Cardiac septum (tissue), 1 donor: ENCODE results near the gene WNT3A. TPM values are rescaled to one million over a fixed set of nuclear protein-coding genes. Genes with fewer than 3 reads are reported as not detected.

ENCODE experiments used
- DNase-seq: peaks from one replicate; pipeline ENCODE4 v3.0.0-alpha.2; 2020; ENCODE audit warnings: low spot score
- intact Hi-C: fragments of 100-400 bp; cut with DNase I; formaldehyde crosslinking; loops from one replicate; pipeline ENCODE4 v1.14.0; 2022
- total RNA-seq: library from RNA; stranded (reverse); fragmentation: NEBNext Ultra II Directional; extraction: Animal tissue kit (Norgen Biotek cat#: 25700); gene quantifications from one replicate; pipeline ENCODE4 v1.2.1, GENCODE V29; 2021
- donor health status: DM: no; HTN: no; CAD: no.

The WNT3A gene
- total RNA-seq, 1 donor from 2014 or later, result not detected

DNA sequence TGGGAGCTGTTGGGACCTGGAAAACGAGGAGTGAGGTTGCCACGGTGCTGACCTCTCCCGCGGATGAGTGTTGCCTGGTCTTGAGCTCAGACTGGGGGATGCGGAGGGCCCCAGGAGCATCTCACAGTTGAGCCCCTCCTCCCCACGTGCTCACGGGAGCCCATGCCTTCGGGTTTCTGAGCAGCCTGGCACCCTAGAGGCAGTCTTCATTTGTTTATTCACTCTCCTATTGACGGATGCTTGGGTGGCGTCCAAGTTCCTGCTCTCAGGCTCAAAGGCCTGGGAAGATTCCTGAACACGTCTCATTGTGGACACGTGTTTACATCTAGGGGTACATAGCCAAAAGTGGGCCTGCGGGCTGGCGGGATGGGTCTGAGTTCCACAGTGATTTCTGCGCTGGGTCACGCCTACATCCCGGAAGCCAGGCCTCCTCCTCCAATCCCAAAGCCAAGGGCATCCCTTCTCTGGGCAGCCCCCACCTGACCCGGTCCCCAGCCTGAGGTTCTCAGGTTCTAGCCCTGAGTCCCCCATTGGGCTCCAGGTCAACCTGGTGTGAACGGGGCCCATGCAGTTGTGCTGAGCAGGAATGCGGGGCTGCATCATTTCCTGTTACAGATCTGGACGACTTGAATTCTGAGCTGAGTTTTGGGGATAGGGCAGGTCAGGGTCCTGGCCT lies 14.7 kb downstream of the WNT3A start:
- DNase-seq, result peak; percentile 68
- intact Hi-C loops, result no loop called here

DNA sequence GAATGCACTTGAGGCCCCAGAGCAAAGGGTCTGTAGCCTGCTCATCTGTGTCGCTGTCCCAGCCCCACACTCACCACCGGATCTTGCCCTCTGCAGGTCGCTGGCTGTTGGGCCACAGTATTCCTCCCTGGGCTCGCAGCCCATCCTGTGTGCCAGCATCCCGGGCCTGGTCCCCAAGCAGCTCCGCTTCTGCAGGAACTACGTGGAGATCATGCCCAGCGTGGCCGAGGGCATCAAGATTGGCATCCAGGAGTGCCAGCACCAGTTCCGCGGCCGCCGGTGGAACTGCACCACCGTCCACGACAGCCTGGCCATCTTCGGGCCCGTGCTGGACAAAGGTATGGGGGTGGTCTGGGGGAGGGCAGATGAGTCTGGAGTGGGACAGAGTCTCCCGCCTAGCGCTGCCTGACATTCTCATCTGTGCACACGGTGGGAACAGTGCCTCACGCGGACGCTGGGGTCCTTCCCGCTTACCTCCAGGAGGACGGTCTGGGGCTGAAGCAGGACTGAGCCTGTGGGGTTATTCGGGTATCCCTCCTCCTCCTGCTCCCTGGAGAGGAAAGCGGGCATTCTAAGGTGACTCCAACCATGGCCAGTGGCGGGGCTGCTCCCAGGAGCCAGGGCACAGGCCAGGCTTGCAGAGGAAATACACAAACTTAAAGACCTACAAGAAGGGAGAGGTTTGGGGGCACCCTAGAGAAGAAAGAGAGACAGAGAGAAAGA lies 15.9 kb downstream of the WNT3A start:
- peak; percentile 71 for DNase-seq
- intact Hi-C loops, result no loop called here

DNA sequence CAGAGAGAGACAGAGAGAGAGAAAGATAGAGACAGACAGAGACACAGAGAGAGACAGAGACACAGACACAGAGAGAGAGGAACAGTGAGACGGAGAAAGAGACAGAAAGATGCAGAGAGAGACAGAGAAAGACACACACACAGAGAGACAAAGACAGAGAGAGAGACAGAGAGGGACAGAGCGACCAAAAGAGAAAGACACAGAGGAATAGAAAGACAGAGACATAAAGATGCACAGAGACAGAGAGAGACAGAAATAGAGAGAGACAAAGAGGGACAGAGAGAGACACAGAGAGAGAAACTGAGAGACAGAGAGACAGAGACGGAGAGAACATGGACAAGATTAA lies 16.5 kb downstream of the WNT3A start:
- intact Hi-C loops, result no loop called here
- no peak for DNase-seq

DNA sequence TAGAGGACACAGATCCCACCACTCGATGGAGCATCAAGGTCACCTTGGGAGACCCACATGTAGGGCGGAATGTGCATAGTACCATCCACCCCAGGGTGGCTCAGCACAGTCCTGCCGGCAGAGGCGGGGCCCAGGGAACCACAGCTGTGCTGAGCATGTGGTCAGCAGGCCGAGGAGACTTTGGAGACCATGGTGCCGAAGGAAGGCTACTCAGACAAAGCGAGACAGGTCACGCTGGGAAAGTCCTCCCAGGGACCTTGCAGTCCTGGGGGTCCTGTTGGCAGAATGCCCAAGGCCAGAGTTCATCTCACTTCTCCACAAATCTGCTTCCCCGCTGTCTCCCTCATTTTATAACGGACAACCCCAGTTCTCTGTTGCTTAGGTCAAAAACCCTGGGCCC lies 22.5 kb downstream of the WNT3A start:
- intact Hi-C loops, result no loop called here
- DNase-seq, result peak; percentile 55

DNA sequence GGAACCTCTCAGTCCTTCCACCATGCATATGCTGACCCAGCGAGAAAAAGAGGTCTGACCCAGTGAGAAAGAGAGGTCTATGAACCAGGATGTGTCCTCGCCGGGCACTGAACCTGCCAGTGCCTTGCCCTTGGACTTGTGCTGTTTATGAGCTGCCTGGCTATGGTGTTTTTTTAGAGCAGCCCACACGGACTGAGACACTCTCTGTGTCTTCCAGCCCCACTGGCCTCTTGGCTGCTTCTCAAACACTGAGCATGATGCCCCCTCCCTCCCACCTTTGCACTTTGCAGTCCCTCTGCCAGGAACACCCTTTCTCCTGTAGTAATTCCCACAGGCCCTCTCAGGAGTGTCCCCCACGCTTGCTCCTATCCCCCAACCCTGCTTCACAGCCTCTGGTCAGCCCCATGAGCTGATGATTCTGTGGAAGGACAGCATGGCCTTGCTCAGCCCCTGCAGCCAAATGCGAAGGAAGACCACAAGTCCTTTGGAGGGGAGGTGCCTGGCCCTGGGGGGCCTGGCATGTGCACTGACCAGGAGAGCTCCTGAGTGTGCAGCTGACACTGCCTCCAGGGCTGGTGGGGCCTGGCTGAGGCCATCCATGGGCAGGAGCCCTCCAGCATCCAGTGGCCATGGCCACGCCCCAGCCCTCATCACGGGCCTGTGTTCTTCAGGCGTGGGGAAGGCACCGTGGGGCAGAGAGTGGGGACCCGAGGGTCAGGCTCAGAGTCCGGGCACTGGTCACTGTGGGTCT lies 23.8 kb downstream of the WNT3A start:
- DNase-seq, result peak; percentile 53
- intact Hi-C loops, result no loop called here

DNA sequence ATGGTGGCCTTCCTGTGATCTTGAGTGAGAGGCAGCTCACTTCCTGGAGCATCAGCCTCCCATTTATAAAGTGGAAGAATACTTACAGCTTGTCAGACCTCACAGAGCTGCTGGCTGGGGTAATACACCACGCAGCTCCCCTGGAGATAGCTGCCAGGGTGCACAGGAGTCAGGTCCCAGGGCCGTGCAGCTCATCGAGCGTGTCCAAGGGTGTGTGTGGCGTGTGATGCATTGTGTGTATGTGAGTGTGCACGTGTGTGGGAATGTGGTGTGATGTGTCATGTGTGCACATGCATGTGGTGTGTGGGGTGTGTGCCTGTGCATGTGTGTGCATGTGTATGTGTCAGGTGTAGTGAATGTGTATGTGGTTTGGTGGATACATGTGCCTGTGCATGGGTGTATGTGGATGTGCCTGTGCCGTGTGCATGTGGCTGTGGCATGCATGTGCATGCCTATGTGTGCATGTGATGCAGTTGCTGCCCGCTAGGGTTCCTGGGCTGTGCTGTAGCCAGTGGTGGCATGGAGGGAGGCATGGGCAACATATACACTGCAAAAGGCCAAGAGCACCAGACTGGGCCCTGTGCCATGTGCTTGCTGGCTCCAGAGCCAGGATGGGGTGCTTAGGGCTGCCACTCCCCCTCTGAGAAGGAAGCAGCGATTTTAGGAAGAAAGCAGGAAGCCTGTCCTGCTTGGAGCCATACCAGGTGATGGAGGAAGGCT lies 24.6 kb downstream of the WNT3A start:
- no peak for DNase-seq
- intact Hi-C loops, result no loop called here

DNA sequence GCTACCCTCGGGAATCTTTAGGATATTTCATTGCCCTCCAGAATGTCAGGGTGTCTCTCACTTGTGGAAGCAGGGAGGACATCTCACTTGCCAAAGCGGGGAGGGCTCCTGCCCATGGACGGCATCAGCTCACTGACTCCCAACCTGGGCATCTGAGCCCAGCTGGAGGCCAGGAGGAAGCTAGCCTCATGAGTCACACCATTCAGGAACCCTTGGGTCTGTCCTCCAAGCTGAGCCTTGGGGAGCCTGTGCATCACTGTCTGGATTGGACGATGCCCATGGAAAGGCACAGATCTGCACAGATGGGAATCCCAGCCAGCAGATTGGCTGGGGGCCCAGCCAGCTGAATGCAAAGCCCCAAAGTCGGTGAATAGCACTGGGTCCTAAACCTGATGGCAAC lies 25.2 kb downstream of the WNT3A start:
- intact Hi-C loops, result no loop called here
- DNase-seq, result peak; percentile 71

DNA sequence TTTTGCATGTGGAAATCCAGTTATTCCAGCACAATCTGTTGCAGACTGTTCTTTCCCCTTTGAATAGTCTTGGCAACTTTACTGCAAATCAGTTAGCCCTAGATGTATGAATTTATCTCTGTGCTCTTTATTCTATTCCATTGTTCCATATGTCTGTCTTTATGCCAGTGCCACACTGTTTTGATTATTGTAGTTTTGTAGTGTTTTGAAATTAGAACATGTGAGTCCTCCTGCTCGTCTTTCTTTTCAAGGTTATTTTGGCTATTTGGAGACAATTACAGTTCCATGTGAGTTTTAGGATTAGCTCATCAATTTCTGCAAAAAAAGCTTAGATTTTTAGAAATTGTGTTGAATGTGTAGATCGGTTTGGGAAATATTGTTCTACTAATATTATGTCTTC lies 26.6 kb downstream of the WNT3A start:
- intact Hi-C loops, result no loop called here
- DNase-seq, result no peak

DNA sequence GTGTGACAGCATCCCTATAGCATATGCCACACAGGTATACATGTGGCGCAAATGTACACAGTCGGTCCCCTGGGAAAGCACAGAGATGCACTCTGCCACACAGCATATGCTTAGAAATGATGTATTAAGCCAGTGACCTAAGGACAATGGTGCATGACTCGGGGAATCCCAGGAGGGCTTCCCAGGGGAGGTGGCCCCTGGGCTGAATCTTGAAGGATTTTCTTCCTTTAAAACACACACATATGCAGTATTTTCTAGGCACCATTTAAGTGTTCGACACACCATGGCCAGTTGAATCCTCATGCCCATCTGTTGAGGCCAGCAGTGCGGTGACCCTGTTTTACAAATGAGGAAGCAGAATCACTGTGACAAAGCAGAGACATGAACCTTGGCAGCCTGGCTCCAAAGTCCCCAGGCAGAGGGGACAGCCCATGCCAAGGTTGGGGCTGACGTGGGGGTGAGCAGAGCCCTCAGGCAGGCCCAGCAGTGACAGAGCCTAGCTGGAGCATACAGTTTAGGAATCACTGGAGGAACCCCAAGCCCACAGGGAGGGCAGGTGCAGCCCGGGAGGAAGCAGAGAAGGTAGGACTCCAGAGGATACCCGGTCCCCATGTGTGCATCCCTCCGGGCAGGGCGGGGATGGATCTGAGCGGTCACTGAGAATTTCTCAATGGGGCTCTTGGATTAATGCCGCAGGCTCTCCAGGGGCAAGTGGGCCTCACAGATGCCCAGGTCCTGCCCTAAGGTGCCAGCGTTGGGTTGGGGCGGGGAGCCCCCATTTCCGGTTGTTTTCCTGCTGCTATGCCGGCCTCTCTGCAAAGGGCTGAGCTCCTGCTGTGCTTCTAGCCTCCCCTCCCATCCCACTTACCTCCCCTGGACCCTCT lies 28.4 kb downstream of the WNT3A start:
- peak; percentile 68 for DNase-seq
- intact Hi-C loops, result no loop called here

DNA sequence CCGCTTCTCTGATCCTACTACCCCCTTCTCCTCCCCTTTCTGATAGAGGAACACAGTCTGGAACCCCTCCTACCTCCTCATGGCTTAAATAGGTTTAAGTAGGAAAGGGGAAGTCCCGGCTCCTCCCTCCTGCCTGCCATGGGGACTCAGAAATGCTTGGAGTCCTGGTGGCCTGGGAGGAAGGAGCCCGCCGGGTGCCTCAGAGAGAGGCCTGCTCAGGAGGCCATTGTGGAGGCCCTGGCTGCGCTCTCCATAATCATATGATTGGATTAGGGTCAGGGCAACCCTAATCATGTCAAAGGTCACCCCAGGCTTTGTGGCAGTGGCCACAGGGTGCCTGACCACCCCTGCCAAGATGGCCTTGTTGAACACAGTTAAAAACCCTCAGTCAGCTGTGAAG lies 29.0 kb downstream of the WNT3A start:
- no peak for DNase-seq
- intact Hi-C loops, result no loop called here

DNA sequence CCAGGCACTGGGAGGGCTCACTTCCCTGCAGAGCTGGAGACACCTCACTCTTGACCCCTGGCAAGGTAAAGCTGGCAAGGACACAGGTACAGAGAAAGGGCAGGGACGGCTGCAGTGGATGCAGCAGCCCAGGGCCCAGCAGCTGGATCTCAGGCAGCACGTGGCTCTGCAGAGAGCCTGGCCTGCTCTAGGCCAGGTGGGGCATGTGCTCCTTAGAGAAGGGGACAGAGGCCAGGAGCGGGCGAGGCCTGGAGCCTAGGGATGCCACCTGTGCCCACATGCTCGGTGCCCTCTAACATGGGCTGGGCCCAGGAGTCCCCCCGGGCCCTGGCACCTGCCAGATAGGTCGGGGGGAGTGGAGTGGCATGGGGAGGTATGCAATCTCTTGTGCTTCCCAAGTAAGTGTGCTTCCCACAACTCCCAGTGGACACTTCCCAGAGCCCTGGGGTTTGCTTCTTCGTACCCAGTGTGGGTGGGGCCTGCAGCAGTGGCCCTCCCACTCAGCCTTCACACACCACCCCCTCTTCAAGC lies 30.0 kb downstream of the WNT3A start:
- intact Hi-C loops, result no loop called here
- DNase-seq, result peak; percentile 59

DNA sequence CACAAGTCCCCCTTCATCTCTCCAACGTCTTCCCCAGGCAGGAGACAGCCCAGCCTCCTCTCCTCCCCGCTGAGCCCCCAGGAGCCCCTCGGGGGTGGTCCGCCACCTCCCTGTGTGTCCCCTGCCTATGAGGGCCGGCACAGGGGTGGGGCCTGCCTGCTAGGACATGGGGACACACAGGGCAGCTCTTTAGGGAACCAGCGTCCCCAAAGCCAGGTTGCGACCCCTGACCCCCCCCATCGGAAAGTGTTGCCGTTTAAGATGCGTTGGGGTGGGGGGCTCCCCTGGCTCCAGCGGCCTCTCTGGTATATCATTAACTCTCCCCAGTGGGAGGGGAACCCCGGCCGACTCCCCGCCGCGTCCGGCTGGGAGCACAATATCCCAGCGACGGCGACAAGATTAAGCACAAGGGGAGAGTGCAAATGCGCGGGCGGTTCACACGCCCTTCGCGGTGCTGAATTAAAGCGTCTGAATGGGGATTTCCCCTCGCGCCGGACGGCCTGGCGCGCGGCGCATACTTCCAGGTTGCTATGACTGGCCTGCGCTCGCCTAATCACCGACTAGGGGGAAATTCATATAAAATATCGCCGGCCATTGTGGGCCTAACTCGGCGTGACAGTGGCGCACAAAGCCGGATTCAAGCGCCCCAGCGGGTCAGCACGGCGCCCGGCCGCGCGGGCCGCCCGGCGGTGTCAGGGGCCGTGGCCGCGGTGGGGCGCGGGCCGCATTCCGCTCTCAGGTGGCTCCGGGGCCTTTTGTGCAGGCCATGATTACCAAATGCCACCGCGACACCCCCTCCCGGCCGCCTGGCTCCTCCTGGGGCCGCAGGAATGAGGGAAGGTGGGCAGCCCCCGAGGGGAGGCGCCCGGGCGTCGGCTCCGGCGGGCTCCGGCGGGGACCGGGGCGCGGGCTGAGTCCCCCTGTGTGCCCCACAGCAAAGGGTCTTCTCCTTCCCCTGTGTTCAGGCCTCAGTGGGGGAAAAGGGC lies 30.9 kb downstream of the WNT3A start:
- DNase-seq, result peak; percentile 70
- intact Hi-C loops, result no loop called here

DNA sequence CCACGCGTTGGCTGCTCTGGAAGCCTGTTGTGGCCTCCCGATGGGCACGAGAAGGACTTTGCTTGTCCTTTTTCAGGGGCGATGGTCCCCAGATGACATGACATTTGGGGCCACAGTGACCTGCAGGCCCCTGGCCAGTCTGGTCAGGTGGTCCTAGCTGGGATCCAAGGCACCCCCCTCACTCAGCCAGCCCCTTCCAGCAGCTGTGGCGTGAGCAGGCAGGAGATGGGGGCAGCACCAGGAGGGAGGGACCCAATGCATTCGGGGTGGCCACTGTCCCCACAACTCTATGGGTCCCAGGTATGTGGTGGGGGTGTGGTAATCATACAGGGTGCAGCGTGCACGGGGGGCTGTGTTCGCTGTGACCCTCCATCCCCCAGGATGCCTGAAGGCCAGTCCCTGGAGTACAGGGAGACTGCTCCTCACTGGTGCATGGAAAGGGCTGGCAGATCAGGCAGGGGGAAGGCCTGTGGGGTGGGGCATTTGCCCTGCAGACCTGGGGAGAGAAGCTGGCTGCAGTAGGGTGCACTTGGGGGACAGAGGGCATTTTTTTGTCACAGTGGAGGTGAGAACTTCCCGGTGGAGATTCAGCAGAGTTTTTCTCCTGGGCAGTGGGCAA lies 31.7 kb downstream of the WNT3A start:
- peak; percentile 69 for DNase-seq
- intact Hi-C loops, result no loop called here

DNA sequence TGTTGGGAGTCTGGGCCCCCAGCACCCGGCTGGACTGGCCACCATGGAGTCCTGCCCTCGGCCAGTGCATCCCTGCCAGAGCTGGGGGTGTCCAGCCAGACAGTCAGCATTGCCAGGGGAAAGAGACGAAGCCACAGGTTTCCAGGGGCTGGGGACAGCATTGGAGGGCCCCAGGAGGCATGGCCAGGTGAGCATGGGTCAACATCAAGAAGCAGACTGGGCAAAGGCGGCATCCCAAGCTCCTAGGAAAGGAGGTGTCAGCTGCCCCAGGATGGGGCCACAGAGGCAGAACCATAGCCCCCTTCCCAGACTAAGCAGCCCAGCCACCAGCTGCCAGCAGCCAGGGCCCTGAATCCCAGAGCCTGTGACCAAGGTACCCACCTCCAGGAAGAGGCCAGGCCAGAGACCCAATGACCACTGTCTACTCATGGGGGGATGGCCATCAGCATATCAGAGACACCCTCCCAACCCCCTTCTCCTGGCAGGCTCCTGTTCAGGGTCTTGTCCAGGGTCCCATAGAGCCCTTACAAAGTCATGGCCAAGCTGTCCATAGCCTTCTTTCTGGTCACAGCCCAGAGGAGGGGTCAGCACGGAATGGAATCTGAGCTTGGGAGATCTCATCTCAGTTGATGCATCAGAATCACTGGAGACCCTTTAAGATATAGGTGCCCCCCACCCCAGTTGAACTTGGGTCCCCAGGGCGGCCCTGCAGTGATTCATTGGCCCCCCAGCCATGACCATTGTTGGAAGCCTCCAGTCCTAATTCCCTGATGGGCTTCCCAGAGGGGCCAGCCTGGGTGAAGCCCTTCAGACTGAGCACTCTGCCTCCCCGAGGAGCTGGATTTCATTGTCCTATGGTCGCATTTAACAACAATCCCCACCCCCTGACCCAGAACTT lies 32.5 kb downstream of the WNT3A start:
- DNase-seq, result peak; percentile 62

DNA sequence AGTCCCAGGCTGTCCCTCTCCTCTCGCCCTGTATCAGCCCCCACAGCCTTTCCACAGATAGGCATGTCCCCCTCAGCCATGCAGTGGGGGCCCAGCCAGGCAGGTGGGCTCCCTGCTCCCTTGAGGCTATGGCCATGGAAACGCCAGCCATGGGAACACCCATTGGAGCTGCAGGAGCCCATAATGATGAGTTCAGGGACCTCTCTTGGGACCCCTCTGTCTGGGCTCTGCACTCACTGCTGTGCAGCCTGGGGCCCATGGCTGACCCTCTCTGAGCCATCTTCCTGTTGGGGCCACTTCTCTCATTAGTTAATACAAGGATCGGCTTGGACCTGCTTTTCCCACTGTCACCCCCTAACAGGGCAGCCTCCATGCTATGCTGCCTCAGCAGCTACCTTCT lies 33.2 kb downstream of the WNT3A start:
- intact Hi-C loops, result no loop called here
- DNase-seq, result no peak

More for the DNA sequence above, 32.5 kb downstream of the WNT3A start:
- intact Hi-C loops, result no loop called here

DNA sequence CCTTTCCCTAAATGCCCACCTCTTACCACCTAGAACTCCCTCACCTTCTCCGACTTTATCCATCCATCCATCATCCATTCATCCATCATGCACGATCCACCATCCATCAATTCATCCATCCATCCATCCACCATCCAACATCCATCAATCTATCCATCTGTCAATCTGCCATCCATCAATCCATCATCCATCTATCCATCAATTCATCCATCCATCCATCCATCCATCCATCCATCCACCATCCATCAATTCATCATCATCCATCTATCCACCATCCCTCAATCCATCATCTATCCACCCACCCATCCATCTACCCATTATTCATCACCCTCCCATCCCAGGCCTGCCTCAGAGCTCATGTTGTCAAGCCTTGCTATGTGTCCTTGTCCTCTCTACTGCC lies 34.5 kb downstream of the WNT3A start:
- no peak for DNase-seq

More for the DNA sequence above, 34.5 kb downstream of the WNT3A start:
- intact Hi-C loops, result no loop called here
